Ishikawa (cell line): Measurements from ENCODE around the gene ESPN.

Experiments used
- EGR1 ChIP-seq: IDR thresholded peaks from 2 replicates; pipeline ENCODE4 v1.6.1; 2012
- EP300 ChIP-seq: IDR thresholded peaks from 2 replicates; pipeline ENCODE4 v1.6.1; 2012; ENCODE audit warnings: borderline replicate concordance
- NFIC ChIP-seq: IDR thresholded peaks from 2 replicates; pipeline ENCODE4 v1.6.1; 2012
- TF ChIP-seq, protein P1 (sequence below): IDR thresholded peaks from 2 replicates; pipeline ENCODE4 v1.6.1; 2012; ENCODE audit warnings: low read depth, mild to moderate bottlenecking

DNA sequence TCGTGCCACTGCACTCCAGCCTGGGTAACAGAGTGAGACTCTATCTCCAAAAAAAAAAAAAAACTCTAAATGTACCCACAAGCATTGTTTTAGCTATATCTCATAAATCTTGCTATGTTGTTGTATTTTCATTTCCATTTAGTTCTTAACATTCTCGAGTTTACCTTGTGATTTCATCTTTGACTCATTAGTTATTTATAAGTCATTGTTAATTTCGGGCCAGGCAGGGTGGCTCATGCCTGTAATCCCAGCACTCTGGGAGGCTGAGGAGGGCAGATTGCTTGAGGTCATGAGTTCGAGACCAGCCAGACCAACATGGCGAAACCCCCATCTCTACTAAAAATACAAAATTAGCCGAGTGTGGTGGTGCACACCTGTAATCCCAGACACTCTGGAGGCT, 16.6 kb upstream of the ESPN start:
- TF ChIP-seq EGR1 (no peak), EP300 (no peak), NFIC (no peak)
- TF ChIP-seq, protein P1, sequence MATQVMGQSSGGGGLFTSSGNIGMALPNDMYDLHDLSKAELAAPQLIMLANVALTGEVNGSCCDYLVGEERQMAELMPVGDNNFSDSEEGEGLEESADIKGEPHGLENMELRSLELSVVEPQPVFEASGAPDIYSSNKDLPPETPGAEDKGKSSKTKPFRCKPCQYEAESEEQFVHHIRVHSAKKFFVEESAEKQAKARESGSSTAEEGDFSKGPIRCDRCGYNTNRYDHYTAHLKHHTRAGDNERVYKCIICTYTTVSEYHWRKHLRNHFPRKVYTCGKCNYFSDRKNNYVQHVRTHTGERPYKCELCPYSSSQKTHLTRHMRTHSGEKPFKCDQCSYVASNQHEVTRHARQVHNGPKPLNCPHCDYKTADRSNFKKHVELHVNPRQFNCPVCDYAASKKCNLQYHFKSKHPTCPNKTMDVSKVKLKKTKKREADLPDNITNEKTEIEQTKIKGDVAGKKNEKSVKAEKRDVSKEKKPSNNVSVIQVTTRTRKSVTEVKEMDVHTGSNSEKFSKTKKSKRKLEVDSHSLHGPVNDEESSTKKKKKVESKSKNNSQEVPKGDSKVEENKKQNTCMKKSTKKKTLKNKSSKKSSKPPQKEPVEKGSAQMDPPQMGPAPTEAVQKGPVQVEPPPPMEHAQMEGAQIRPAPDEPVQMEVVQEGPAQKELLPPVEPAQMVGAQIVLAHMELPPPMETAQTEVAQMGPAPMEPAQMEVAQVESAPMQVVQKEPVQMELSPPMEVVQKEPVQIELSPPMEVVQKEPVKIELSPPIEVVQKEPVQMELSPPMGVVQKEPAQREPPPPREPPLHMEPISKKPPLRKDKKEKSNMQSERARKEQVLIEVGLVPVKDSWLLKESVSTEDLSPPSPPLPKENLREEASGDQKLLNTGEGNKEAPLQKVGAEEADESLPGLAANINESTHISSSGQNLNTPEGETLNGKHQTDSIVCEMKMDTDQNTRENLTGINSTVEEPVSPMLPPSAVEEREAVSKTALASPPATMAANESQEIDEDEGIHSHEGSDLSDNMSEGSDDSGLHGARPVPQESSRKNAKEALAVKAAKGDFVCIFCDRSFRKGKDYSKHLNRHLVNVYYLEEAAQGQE, result no peak
